GM12873 (cell line): Measurements from ENCODE around the gene PRDM12.

Source experiments
- TF ChIP-seq, protein P1 (sequence below): IDR thresholded peaks from 2 replicates; pipeline ENCODE4 v1.5.1; 2012; ENCODE audit warnings: low read depth, mild to moderate bottlenecking, moderate library complexity, low read length, control low read depth; ENCODE audit not compliant: insufficient read depth; ENCODE audit errors: missing control alignments

Gene PRDM12

GRCh38 chr9:130662970-130663257 is 1.5 kb upstream of the PRDM12 start:
- TF ChIP-seq, protein P1, sequence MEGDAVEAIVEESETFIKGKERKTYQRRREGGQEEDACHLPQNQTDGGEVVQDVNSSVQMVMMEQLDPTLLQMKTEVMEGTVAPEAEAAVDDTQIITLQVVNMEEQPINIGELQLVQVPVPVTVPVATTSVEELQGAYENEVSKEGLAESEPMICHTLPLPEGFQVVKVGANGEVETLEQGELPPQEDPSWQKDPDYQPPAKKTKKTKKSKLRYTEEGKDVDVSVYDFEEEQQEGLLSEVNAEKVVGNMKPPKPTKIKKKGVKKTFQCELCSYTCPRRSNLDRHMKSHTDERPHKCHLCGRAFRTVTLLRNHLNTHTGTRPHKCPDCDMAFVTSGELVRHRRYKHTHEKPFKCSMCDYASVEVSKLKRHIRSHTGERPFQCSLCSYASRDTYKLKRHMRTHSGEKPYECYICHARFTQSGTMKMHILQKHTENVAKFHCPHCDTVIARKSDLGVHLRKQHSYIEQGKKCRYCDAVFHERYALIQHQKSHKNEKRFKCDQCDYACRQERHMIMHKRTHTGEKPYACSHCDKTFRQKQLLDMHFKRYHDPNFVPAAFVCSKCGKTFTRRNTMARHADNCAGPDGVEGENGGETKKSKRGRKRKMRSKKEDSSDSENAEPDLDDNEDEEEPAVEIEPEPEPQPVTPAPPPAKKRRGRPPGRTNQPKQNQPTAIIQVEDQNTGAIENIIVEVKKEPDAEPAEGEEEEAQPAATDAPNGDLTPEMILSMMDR, result no peak

DNA sequence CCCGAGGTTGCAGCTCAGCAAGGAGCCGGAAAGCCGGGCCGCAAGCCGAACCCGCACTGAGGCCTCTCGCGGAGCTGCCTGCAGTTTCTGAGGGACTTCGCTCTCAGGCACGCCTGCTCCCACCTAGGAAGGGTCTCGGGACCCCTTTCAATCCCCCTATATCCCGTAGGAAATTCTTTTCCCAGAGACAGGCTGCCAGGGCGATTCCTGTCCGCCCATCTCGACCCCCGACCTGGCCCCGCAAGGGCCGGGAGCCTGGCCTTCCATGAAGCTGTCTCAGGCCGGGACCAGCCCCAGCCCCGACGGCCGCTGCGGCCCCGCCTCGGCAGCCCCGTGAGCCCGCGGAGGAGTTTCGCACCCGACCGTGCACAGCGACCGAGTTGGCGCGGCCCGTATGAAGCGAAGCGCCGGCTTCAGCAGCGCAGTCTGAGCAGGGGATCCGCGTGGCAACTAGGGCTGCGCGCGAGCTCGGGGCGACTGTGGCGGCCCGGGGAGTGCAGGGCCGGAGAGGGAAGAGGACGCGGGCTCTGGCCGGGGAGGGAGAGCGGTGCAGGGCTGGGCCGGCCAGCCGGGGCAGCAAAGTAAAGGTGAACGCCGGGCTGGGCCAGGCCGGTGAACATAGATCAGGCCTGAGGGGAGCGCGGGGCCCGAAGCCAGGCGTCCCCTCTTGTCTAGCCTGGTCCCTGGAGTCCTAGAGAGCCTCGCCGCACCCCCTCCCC is 977 bp upstream of the PRDM12 start:
- TF ChIP-seq, protein P1, result no peak

DNA sequence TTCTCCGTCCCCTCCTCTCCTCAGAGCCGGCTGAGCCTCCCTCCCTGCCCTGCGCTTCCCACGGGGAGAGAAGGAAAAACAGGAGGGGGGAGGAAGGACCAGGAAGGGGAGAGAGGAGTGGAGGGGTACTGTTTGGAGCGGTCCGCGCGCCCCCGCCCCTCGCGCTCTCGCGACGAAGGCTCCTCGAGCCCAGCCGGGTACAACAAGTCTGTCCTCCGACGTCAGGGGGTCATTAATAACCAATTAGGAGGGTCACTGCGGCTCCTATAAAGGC is 480 bp upstream of the PRDM12 start:
- TF ChIP-seq, protein P1, result no peak

- TF ChIP-seq, protein P1, result no peak
Measured at GRCh38 chr9:130665029-130665430, 636 bp downstream of the PRDM12 start.

DNA sequence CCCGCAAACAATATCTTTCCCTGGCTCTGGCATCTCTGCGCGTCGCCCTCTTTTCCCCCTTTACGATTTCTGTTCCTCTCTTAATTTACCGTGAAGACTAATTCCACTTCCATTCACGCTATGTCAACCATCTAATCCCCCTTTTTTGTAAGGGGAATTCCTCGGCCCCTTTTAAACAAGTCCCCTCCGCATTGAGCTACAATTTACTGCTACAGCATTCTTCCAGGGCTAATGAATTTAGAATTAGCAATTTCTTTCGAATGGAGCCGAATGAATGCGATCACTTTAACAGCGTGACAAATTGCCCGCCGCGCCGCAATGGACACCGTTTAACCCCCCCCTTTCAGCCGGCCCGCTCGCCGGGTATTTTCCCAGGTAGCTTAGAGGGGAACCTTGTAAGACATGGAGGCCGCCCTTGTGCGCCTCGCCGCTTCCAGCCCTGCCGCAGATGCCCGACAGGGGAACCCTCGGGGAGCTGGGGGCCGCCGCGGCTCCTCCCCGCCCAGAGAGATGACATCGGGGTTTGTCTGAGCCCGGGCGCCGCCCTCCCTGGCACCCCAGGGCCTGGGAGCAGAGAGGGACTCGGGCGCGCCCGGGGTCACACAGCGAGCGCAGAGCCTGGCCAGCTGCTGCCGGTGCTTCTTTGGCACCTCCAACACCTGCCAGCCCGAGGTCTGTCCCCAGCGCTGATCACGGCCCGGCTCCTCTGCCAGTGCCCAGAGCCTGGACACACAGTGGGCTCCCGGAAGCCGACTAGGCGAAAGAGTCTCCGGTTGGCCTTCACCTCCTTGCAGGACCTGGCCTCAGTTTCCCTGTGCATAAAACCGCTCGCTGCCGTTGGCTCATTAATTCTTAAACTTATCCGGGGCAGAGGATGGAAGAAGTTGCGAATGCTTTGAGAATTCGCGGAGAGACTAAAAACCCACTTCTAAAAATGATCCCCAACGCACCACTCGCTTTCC is 1.3 kb downstream of the PRDM12 start:
- TF ChIP-seq, protein P1, result no peak

DNA sequence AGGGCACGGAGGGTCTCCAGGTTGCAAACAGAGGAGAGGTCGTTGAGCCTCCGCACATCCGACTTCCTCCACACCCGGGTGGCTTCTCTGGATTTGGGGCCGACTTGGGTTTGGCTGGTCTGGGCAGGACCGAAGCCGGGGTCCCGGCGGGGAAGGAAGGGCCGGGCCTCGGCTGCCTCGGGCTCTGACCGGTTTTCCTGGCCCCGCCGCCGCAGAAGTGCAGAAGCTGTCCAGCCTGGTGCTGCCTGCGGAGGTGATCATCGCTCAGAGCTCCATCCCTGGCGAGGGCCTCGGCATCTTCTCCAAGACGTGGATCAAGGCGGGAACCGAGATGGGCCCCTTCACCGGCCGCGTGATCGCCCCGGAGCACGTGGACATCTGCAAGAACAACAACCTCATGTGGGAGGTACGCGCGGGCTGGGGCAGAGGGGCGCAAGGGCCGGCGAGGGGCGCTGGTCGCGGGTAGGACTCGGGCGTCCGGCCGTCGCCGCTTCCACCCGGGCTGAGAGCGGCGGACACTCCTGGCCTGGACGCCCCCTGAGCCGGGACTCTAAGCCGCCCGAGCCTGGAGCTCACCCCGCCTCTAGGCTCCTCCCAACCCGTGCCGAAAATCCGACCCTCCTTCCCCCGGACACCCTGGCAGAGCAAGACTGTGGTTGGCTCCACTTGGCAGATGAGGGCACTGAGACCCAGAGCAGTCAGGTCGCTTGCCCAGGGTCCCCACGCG is 2.2 kb downstream of the PRDM12 start:
- TF ChIP-seq, protein P1, result no peak

DNA sequence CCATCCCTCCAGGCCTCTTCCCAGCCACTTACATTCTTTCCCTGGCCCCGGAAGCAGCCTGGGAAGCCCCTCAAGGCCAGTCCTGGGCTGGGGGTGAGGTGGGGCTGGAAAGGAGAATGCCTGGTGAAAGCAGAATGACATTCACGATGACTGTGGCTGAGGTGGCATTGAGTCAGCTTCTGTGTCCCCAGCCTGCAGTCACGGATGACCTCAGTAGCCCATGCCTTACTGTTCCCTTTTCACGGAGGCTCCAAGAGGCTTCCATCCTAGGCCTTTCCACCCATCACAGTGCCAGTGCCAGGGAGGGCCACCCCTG is 2.7 kb downstream of the PRDM12 start:
- TF ChIP-seq, protein P1, result no peak
